IMR-90 (cell line): ENCODE results near the gene METTL5. TPM values are rescaled to one million over a fixed set of nuclear protein-coding genes. Genes with fewer than 3 reads are reported as not detected.

ENCODE experiments used
- ATAC-seq: fragments of 200-7000 bp; cut with Tn5 transposase; 2 replicates; pipeline ENCODE4 v1.9.1; 2020; ENCODE audit warnings: low read depth, mild to moderate bottlenecking, moderate library complexity
- BruUV-seq: library from RNA; stranded (reverse); fragments of 400-500 nt; replicated peaks from 2 replicates; lab custom pipeline; 2021; lab: Mats Ljungman, UMichigan
- CTCF ChIA-PET: fragments of 300-600 bp; formaldehyde crosslinking; extraction: SDS; loops from one replicate; lab custom pipeline; 2021; ENCODE audit warnings: antibody characterized with exemption; lab: Yijun Ruan, JAX
- POLR2A ChIA-PET: fragments of 300-600 bp; sonication (Branson Sonifier 250); formaldehyde crosslinking; loops from one replicate; lab custom pipeline; 2022; ENCODE audit warnings: antibody characterized with exemption; ENCODE audit not compliant: unreplicated experiment; lab: Charles Lee
- DNase-seq: peaks from one replicate; pipeline ENCODE4 v3.0.0; 2013
- H2AFZ ChIP-seq: replicated peaks from 2 replicates; pipeline ENCODE3; 2013; ENCODE audit warnings: low read length, mild to moderate bottlenecking; ENCODE audit not compliant: poor library complexity
- H2AK5ac ChIP-seq: 2 replicates; pipeline ENCODE4 v1.6.1; 2013; ENCODE audit warnings: low read depth, low read length, inconsistent platforms
- H2AK9ac ChIP-seq: replicated peaks from 2 replicates; pipeline ENCODE3; 2013; ENCODE audit warnings: mild to moderate bottlenecking, low read depth, low read length, moderate library complexity; ENCODE audit not compliant: poor library complexity
- H2BK120ac ChIP-seq: 2 replicates; pipeline ENCODE4 v1.6.1; 2013; ENCODE audit warnings: low read depth, low read length, inconsistent platforms
- H2BK15ac ChIP-seq: 3 replicates; pipeline ENCODE4 v1.6.1; 2013; ENCODE audit warnings: low read depth, low read length, inconsistent platforms
- H2BK20ac ChIP-seq: 2 replicates; pipeline ENCODE4 v1.6.1; 2013; ENCODE audit warnings: low read depth, mild to moderate bottlenecking, inconsistent platforms, low read length, moderate library complexity
- H2BK5ac ChIP-seq: 2 replicates; pipeline ENCODE4 v1.6.1; 2013; ENCODE audit warnings: mild to moderate bottlenecking, low read depth, low read length, inconsistent platforms; ENCODE audit not compliant: poor library complexity, severe bottlenecking
- H3K14ac ChIP-seq: replicated peaks from 2 replicates; pipeline ENCODE4 v1.6.1; 2013; ENCODE audit warnings: low read depth, low read length, inconsistent platforms
- H3K18ac ChIP-seq: 2 replicates; pipeline ENCODE4 v1.6.1; 2013; ENCODE audit warnings: low read depth, low read length, control low read depth
- H3K23ac ChIP-seq: 2 replicates; pipeline ENCODE4 v1.6.1; 2013; ENCODE audit warnings: low read depth, low read length, inconsistent platforms
- H3K27ac ChIP-seq: 2 replicates; pipeline ENCODE4 v1.5.1; 2013; ENCODE audit warnings: mild to moderate bottlenecking, control low read depth, low read length; ENCODE audit not compliant: insufficient read depth
- H3K27me3 ChIP-seq: 2 replicates; pipeline ENCODE4 v1.6.1; 2013; ENCODE audit warnings: low read length; ENCODE audit not compliant: control insufficient read depth, insufficient read depth
- H3K36me3 ChIP-seq: 2 replicates; pipeline ENCODE4 v1.6.1; 2013; ENCODE audit warnings: low read length, mixed read lengths; ENCODE audit not compliant: control insufficient read depth, insufficient read depth
- H3K4ac ChIP-seq: 2 replicates; pipeline ENCODE4 v1.6.1; 2013; ENCODE audit warnings: low read depth, low read length, inconsistent platforms
- H3K4me1 ChIP-seq: 2 replicates; pipeline ENCODE4 v1.6.1; 2013; ENCODE audit warnings: low read length, mixed read lengths; ENCODE audit not compliant: control insufficient read depth, insufficient read depth
- H3K4me2 ChIP-seq: 2 replicates; pipeline ENCODE4 v1.6.1; 2013; ENCODE audit warnings: low read depth, mild to moderate bottlenecking, control low read depth, low read length, moderate library complexity
- H3K4me3 ChIP-seq: 2 replicates; pipeline ENCODE4 v1.5.1; 2013; ENCODE audit warnings: low read depth, mild to moderate bottlenecking, control low read depth, low read length, moderate library complexity; ENCODE audit not compliant: insufficient read depth
- H3K56ac ChIP-seq: 2 replicates; pipeline ENCODE4 v1.6.1; 2013; ENCODE audit warnings: low read length, inconsistent platforms; ENCODE audit not compliant: insufficient read depth; ENCODE audit errors: extremely low read depth
- H3K79me1 ChIP-seq, 2 experiments: 2 replicates each; pipeline ENCODE4 v1.6.1; 2013; ENCODE audit warnings: low read length in 2 of 2, inconsistent platforms in 1 of 2, low read depth in 1 of 2
- H3K9ac ChIP-seq: 2 replicates; pipeline ENCODE4 v1.6.1; 2013; ENCODE audit warnings: low read depth, low read length, control low read depth
- H3K9me1 ChIP-seq: 2 replicates; pipeline ENCODE4 v1.6.1; 2013; ENCODE audit warnings: low read length, inconsistent platforms; ENCODE audit not compliant: insufficient read depth
- H3K9me3 ChIP-seq: 2 replicates; pipeline ENCODE4 v1.6.1; 2013; ENCODE audit warnings: low read length; ENCODE audit not compliant: control insufficient read depth, insufficient read depth
- H4K20me1 ChIP-seq: 2 replicates; pipeline ENCODE4 v1.6.1; 2013; ENCODE audit warnings: low read length, inconsistent platforms; ENCODE audit not compliant: insufficient read depth
- H4K5ac ChIP-seq: 2 replicates; pipeline ENCODE4 v1.6.1; 2013; ENCODE audit warnings: mild to moderate bottlenecking, low read depth, low read length, control low read depth
- H4K8ac ChIP-seq, 2 experiments: 2 replicates each; pipeline ENCODE4 v1.6.1; 2013; ENCODE audit warnings: low read depth in 2 of 2, low read length in 2 of 2, control low read depth in 1 of 2, inconsistent platforms in 1 of 2
- H4K91ac ChIP-seq: 2 replicates; pipeline ENCODE4 v1.6.1; 2013; ENCODE audit warnings: low read depth, low read length, inconsistent platforms; ENCODE audit not compliant: insufficient read depth
- BHLHE40 ChIP-seq: fragments of 150-350 bp; IDR thresholded peaks from 2 replicates; pipeline ENCODE4 v1.6.1; 2016; ENCODE audit warnings: mild to moderate bottlenecking, low read depth, low read length
- CEBPB ChIP-seq: IDR thresholded peaks from 2 replicates; pipeline ENCODE4 v1.6.1; 2012; ENCODE audit warnings: low read depth, low read length, improper control_type of control experiment
- CHD1 ChIP-seq: IDR thresholded peaks from 2 replicates; pipeline ENCODE4 v1.6.1; 2012; ENCODE audit warnings: low read depth, low read length, improper control_type of control experiment
- FOS ChIP-seq: fragments of 150-350 bp; IDR thresholded peaks from 2 replicates; pipeline ENCODE4 v1.6.1; 2016; ENCODE audit warnings: low read depth, low read length
- MAFK ChIP-seq: IDR thresholded peaks from 2 replicates; pipeline ENCODE4 v1.6.1; 2012; ENCODE audit warnings: low read depth, low read length, improper control_type of control experiment
- MAZ ChIP-seq: IDR thresholded peaks from 2 replicates; pipeline ENCODE4 v1.6.1; 2012; ENCODE audit warnings: low read depth, mild to moderate bottlenecking, low read length, improper control_type of control experiment, moderate library complexity, borderline replicate concordance
- MXI1 ChIP-seq: IDR thresholded peaks from 2 replicates; pipeline ENCODE4 v1.6.1; 2012; ENCODE audit warnings: low read depth, mild to moderate bottlenecking, low read length, moderate library complexity, borderline replicate concordance
- NFE2L2 ChIP-seq: fragments of 150-350 bp; IDR thresholded peaks from 2 replicates; pipeline ENCODE4 v1.6.1; 2016; ENCODE audit warnings: low read depth, mild to moderate bottlenecking, low read length
- RAD21 ChIP-seq: IDR thresholded peaks from 2 replicates; pipeline ENCODE4 v1.6.1; 2012; ENCODE audit warnings: low read length, improper control_type of control experiment
- RCOR1 ChIP-seq: IDR thresholded peaks from 2 replicates; pipeline ENCODE4 v1.6.1; 2012; ENCODE audit warnings: mild to moderate bottlenecking, low read length, improper control_type of control experiment; ENCODE audit not compliant: insufficient replicate concordance
- RFX5 ChIP-seq: IDR thresholded peaks from 2 replicates; pipeline ENCODE4 v1.8.0; 2012; ENCODE audit warnings: low read depth, mild to moderate bottlenecking, low read length, moderate library complexity
- SMC3 ChIP-seq: fragments of 150-350 bp; IDR thresholded peaks from 2 replicates; pipeline ENCODE4 v1.6.1; 2016; ENCODE audit warnings: low read depth, mild to moderate bottlenecking, antibody characterized with exemption, low read length, moderate library complexity
- WGBS, 2 experiments: methylation state at CpG; one replicate each; pipeline versions ENCODE4 v1.1.5 to v1.1.7; 2013; ENCODE audit warnings: missing lambda C conversion rate in 2 of 2; ENCODE audit not compliant: insufficient read length in 1 of 2; ENCODE audit errors: extremely low coverage in 2 of 2; 5-methylcytosine and 5-hydroxymethylcytosine counted together
- dilution Hi-C: fragments of 300-500 bp; cut with HindIII; formaldehyde crosslinking; loops from one replicate; pipeline ENCODE4 v1.14.3; 2018; ENCODE audit warnings: low sequenced_read_pairs; ENCODE audit not compliant: unreplicated experiment
- in situ Hi-C: fragments of 300-500 bp; cut with MboI; formaldehyde crosslinking; loops from 3 replicates; pipeline ENCODE4 v1.14.3; 2019; ENCODE audit warnings: low sequenced_read_pairs, inconsistent platforms, mixed read lengths
- intact Hi-C: fragments of 100-400 bp; cut with micrococcal nuclease; formaldehyde crosslinking; loops from 2 replicates; pipeline ENCODE4 v1.10.0; 2022
- polyA plus RNA-seq, 3 experiments: library from polyadenylated mRNA; depleted of rRNA; stranded (reverse); fragments of >200 nt; gene quantifications; 2 replicates each; pipeline ENCODE4 v1.2.3, GENCODE V29; 2012; ENCODE audit warnings: low replicate concordance in 1 of 3
- total RNA-seq: library from RNA; depleted of rRNA; stranded (reverse); fragments of >200 nt; gene quantifications from 2 replicates; pipeline ENCODE4 v1.2.3, GENCODE V29; 2012
- TF ChIP-seq, protein P1 (sequence below): conservative IDR thresholded peaks from 2 replicates; pipeline ENCODE4 v1.5.1; 2012; ENCODE audit warnings: mild to moderate bottlenecking, low read depth, low read length, improper control_type of control experiment
- TF ChIP-seq, protein P2 (sequence below): fragments of 150-350 bp; IDR thresholded peaks from 2 replicates; pipeline ENCODE4 v1.6.1; 2016; ENCODE audit warnings: low read depth, mild to moderate bottlenecking, low read length, moderate library complexity, borderline replicate concordance
- TF ChIP-seq, protein P3 (sequence below): fragments of 150-350 bp; IDR thresholded peaks from 2 replicates; pipeline ENCODE4 v1.6.1; 2017; ENCODE audit warnings: mild to moderate bottlenecking, antibody characterized with exemption, low read length, low read depth

METTL5 gene
- total and polyA plus RNA-seq, 2 of the 4 experiments (the other 2 are of a cell fraction): 38.3 to 49.8 TPM

DNA sequence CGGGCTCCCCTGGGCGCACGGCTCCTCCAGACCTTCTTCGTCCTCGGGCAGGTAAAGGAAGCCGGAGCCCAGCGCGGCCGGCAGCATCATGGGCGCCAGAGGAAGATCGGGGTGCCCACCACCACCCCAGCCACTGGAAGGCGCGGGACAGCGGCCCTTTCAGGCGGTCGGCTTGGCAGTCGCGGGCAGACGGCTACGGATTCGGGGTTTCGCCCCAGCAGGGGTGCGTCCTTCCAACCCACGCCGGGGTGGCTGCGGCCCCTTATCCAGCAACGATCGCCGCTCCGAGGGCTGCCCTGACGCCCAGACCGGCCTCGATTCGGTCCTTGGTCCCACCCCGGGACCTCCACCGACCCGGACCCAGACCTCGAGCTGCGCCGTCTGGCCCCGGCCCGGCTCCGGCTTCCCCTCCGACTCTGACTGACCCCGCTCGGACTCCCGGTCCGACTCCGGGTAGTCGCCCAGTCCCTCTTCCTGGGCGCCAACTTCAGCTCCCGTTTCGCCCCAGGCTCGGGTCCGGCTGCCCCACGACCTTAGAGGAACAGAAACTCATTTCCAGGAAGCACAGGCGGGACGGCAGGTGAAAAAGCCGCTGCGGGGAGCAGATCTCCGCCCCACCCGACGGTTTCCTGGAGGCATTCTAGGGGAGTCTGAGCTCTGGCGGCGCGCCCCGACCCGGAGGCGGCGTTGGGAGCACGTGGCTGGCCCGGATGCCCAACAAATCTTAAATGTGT is 56.3 kb downstream of the METTL5 start:
- no peaks in the 10 kb centered on the region for H3K4me1 ChIP-seq
- no peak overlapping the region for H3K27ac ChIP-seq
- no peaks in the 10 kb centered on the region for H3K9me1 ChIP-seq
- no peak overlapping the region for H2BK120ac ChIP-seq
- intact Hi-C loops (loop anchor here (2.0 kb wide), 1 partner anchor 240 kb away; no protein-coding TSS in a partner anchor), in situ Hi-C loops (no loop called here), dilution Hi-C loops (no loop called here)
- no peak overlapping the region for H4K5ac ChIP-seq
- no peak overlapping the region for H4K91ac ChIP-seq
- H2AK9ac ChIP-seq: no peak overlapping the region
- H3K4me2 ChIP-seq: no peak overlapping the region
- no TSS peak for BruUV-seq
- H3K4ac ChIP-seq: no peak overlapping the region
- H3K79me1 ChIP-seq: no peaks in the 10 kb centered on the region
- no peak overlapping the region for H3K23ac ChIP-seq
- H2BK5ac ChIP-seq: no peak overlapping the region
- H3K18ac ChIP-seq: no peak overlapping the region
- H2AFZ ChIP-seq: peak overlapping the region; percentile 47
- POLR2A ChIA-PET: no interaction called here
- DNase-seq: no peak
- no peak for ATAC-seq
- 52% methylated on average over 35 of the region's 72 CpGs; no CpG with 5 or more reads in 1 of the 2 experiments for WGBS, 2 experiments
- no peak overlapping the region for H2BK15ac ChIP-seq
- no peak overlapping the region for H3K14ac ChIP-seq
- H3K56ac ChIP-seq: no peak overlapping the region
- H3K36me3 ChIP-seq: no peaks in the 10 kb centered on the region
- no peak overlapping the region for H2AK5ac ChIP-seq
- H3K4me3 ChIP-seq: no peak overlapping the region; the same call in 1 of the 2 replicates
- CTCF ChIA-PET: no interaction called here
- H3K9me3 ChIP-seq: peaks cover 2% of the 10 kb centered on the region; the same call in 1 of the 2 replicates
- H3K27me3 ChIP-seq: peaks cover 10% of the 10 kb centered on the region
- H2BK20ac ChIP-seq: no peak overlapping the region
- no peak overlapping the region for H3K9ac ChIP-seq
- H4K20me1 ChIP-seq: no peaks in the 10 kb centered on the region
- no peak overlapping the region for H4K8ac ChIP-seq
- no peak for TF ChIP-seq FOS
- TF ChIP-seq, protein P1, sequence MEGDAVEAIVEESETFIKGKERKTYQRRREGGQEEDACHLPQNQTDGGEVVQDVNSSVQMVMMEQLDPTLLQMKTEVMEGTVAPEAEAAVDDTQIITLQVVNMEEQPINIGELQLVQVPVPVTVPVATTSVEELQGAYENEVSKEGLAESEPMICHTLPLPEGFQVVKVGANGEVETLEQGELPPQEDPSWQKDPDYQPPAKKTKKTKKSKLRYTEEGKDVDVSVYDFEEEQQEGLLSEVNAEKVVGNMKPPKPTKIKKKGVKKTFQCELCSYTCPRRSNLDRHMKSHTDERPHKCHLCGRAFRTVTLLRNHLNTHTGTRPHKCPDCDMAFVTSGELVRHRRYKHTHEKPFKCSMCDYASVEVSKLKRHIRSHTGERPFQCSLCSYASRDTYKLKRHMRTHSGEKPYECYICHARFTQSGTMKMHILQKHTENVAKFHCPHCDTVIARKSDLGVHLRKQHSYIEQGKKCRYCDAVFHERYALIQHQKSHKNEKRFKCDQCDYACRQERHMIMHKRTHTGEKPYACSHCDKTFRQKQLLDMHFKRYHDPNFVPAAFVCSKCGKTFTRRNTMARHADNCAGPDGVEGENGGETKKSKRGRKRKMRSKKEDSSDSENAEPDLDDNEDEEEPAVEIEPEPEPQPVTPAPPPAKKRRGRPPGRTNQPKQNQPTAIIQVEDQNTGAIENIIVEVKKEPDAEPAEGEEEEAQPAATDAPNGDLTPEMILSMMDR: no peak
- no peak for TF ChIP-seq NFE2L2
- TF ChIP-seq MAFK: no peak
- no peak for TF ChIP-seq MXI1
- no peak for TF ChIP-seq RCOR1
- no peak for TF ChIP-seq CHD1
- TF ChIP-seq RAD21: no peak
- no peak for TF ChIP-seq MAZ
- TF ChIP-seq, protein P2, sequence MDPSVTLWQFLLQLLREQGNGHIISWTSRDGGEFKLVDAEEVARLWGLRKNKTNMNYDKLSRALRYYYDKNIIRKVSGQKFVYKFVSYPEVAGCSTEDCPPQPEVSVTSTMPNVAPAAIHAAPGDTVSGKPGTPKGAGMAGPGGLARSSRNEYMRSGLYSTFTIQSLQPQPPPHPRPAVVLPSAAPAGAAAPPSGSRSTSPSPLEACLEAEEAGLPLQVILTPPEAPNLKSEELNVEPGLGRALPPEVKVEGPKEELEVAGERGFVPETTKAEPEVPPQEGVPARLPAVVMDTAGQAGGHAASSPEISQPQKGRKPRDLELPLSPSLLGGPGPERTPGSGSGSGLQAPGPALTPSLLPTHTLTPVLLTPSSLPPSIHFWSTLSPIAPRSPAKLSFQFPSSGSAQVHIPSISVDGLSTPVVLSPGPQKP: no peak
- TF ChIP-seq, protein P3, sequence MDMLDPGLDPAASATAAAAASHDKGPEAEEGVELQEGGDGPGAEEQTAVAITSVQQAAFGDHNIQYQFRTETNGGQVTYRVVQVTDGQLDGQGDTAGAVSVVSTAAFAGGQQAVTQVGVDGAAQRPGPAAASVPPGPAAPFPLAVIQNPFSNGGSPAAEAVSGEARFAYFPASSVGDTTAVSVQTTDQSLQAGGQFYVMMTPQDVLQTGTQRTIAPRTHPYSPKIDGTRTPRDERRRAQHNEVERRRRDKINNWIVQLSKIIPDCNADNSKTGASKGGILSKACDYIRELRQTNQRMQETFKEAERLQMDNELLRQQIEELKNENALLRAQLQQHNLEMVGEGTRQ: no peak
- TF ChIP-seq RFX5: no peak
- TF ChIP-seq CEBPB: no peak
- TF ChIP-seq BHLHE40: no peak
- TF ChIP-seq SMC3: no peak
